Peyer's patch (tissue), 4 donors: Measurements from ENCODE around the gene LRP3.

ENCODE experiments used
- POLR2A ChIP-seq, 2 donors: fragments of 450-650 bp; IDR thresholded peaks; one replicate each; pipeline ENCODE4 v1.5.1; 2017; ENCODE audit warnings: antibody characterized with exemption in 2 of 2, mild to moderate bottlenecking in 2 of 2, moderate library complexity in 2 of 2
- TF ChIP-seq, protein P1 (sequence below), 6 experiments: fragments of 450-650 bp in 4 of 6; fragments of 200-600 bp in 2 of 6; sonication (generic) in 1 of 6; IDR thresholded peaks; one replicate each; pipeline ENCODE4 v1.5.1; 2017 to 2019; ENCODE audit warnings: antibody characterized with exemption in 6 of 6, mild to moderate bottlenecking in 3 of 6, moderate library complexity in 1 of 6

DNA sequence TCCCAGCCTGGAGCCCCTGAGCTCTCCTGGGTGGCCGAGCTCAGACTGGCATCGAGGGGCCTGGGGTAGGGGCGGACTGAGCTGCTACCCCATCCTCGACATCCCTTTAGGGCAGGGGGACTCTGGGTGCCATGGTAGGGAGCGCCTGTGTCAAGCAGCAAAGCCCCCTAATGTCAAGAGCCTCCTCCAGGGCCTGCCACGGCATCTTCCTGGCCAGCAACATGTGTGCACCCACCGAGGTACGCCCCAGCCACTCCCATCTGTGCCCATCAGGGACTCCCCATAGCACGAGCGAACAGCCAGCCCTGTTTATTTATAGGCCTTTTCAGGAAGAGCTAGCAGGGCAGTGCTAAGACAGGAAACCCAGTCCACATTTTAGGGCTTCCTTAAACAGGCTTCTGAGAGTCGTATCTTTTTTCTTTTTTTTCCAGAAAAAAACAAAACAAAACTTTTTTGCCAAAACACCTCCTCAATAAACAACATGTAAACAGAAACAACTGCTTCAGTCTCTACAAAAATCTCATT is 14.3 kb downstream of the LRP3 start:
- TF ChIP-seq, protein P1, sequence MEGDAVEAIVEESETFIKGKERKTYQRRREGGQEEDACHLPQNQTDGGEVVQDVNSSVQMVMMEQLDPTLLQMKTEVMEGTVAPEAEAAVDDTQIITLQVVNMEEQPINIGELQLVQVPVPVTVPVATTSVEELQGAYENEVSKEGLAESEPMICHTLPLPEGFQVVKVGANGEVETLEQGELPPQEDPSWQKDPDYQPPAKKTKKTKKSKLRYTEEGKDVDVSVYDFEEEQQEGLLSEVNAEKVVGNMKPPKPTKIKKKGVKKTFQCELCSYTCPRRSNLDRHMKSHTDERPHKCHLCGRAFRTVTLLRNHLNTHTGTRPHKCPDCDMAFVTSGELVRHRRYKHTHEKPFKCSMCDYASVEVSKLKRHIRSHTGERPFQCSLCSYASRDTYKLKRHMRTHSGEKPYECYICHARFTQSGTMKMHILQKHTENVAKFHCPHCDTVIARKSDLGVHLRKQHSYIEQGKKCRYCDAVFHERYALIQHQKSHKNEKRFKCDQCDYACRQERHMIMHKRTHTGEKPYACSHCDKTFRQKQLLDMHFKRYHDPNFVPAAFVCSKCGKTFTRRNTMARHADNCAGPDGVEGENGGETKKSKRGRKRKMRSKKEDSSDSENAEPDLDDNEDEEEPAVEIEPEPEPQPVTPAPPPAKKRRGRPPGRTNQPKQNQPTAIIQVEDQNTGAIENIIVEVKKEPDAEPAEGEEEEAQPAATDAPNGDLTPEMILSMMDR (IDR thresholded peaks at IDR 0.05): no peak
- TF ChIP-seq POLR2A (IDR thresholded peaks at IDR 0.05): no peak
